ENCODE results near the gene MRPL36. TPM values are rescaled to one million over a fixed set of nuclear protein-coding genes. Genes with fewer than 3 reads are reported as not detected.
"Not testable (repeated sequence)": the region's sequence is repeated elsewhere in the genome, so short reads cannot be mapped to it uniquely, and the experiment has no call there.

MRPL36 gene
- total RNA-seq, 1 experiment from 2014 or later: 82.5 TPM

DNA sequence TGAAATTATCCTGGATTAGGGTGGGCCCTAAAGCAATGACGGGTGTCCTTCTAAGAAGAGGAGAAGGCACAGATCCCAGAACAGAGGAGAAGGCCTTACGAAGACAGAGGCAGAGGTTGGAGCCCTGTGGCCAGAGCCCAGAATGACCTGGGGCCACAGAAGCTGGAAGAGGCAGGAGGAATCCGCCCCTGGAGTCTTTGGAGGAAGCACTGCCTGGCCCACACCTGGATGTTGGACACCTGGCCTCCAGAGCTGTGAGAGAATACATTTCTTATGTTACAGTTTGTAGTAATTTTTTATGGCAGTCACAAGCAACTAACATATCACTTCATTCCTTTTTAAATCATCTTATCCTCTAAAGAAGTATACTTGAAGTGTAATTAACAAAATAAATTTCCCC is 8.5 kb downstream of the MRPL36 start:
- in situ Hi-C loops (cut with HindIII; ENCODE audit: low pct_unique_long_range_greater_than_20kb, low sequenced_read_pairs): no loop called here
- no peak for DNase-seq (ENCODE audit: low read depth, low spot score)

DNA sequence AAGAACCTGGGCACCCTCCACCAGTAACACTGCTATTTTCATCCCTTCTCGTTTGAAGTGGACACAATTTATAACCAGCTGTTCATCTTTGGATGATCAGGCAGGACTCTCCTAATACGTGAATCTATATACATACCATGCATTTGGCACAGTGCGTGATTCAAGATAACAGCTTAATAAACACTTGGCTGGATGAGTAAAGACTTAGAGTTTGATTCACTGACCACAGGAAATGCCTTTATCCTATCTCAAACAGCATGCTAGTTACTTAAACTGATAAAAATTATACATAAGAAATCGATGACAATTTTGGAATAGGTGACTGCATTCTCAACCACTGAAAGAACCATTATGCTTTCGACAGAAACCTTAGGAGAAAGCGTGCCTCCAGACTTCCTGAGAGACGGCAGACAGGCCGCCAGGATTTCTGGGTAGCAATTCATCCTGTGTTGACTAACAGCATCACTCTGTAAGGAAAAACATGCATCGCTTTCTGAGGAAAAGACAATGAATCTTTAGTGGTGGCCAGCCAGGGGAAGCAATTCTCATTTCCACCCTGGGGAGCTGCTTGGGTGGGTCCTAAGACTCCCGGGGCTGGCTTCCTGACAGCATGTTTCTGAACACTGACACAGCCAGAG is 9.7 kb downstream of the MRPL36 start:
- DNase-seq (ENCODE audit: low read depth, low spot score): peak; percentile 66

DNA sequence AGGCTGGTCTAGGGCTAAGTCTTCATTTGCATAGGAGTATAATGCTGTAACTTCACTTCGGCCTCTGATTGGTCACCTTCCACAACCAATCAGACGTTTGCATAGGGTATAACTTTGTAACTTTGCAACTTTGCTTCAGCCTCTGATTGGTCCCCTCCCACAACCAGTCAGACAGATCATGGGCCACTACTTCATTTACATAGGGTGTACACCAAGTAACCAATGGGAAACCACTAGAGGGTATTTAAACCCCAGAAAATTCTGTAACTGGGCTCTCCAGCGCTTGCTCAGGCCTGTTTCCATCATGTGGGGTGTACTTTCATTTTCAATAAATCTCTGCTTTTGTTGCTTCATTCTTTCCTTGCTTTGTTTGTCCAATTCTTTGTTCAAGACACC is 10.2 kb downstream of the MRPL36 start:
- in situ Hi-C loops (cut with HindIII; ENCODE audit: low pct_unique_long_range_greater_than_20kb, low sequenced_read_pairs): not testable (repeated sequence)
- DNase-seq (ENCODE audit: low read depth, low spot score): peak; percentile 44

More for the DNA sequence above, 9.7 kb downstream of the MRPL36 start:
- in situ Hi-C loops (cut with HindIII; ENCODE audit: low pct_unique_long_range_greater_than_20kb, low sequenced_read_pairs): no loop called here

DNA sequence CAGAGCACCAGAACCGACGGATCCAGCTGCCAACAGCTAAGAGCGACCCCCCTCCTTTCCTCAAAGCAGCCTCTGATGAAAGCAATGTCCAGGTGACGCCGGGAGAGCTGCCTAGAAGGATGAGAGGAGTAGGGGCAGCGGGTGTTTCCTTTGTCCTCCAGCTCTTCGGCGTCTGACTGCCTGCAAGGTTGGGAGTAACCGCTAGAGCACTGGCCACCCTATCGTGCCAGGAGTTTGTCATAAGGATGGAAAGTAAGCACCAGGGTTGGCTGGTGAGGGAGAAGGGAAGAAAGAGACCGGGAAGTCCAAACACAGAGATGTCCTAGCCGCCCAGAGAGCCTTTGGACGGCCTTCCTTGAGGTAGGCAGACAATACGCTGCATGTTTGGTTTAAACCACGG is 10.8 kb downstream of the MRPL36 start:
- DNase-seq (ENCODE audit: low read depth, low spot score): no peak
- in situ Hi-C loops (cut with HindIII; ENCODE audit: low pct_unique_long_range_greater_than_20kb, low sequenced_read_pairs): no loop called here

DNA sequence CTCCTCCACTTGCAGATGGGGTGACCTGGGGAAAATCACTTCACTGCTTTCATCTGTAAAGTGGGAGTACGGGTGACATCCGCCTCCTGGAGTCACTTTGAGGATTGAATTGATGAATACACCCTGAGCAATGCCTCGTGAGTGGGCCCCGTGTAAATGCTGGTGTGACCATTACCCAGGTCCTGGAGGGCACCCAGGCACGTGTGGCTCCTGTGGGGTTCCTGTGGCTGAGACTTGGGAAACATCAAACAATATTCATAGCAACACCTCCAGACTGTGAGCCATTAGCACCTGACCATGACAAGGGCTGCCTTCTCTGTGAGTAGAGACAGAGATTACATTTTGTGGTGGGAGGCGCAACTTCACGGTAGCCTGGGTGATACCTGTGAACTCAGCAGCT is 11.4 kb downstream of the MRPL36 start:
- in situ Hi-C loops (cut with HindIII; ENCODE audit: low pct_unique_long_range_greater_than_20kb, low sequenced_read_pairs): no loop called here
- DNase-seq (ENCODE audit: low read depth, low spot score): no peak

DNA sequence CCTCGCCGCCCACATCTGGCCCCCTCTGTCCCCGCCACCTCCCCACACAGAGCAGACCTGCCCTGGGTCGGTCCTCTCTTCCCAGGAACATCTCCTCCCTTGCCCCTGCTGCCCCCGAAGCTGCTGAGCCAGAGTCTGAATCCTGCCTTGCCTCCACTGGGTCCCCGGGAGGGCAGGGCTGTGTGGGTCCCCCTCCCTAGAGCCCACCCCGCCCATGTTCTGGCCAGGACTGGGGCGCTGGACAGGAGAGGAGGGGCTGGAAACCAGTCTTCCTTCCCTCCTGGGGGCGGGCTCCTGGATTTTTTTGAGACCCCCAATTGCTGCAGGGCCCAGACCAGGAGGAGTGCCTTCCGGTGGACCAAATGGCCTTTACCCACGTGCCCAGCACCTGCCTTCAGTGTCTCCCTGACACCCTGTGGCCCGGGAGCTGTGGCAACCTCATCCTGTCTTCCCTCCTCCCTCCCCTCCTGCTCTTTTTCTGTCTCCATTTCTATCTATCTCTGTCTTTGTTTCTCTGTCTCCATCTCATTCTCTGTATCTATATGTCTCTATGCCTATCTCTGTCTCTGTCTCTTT is 12.1 kb downstream of the MRPL36 start:
- no peak for DNase-seq (ENCODE audit: low read depth, low spot score)
- in situ Hi-C loops (cut with HindIII; ENCODE audit: low pct_unique_long_range_greater_than_20kb, low sequenced_read_pairs): no loop called here

DNA sequence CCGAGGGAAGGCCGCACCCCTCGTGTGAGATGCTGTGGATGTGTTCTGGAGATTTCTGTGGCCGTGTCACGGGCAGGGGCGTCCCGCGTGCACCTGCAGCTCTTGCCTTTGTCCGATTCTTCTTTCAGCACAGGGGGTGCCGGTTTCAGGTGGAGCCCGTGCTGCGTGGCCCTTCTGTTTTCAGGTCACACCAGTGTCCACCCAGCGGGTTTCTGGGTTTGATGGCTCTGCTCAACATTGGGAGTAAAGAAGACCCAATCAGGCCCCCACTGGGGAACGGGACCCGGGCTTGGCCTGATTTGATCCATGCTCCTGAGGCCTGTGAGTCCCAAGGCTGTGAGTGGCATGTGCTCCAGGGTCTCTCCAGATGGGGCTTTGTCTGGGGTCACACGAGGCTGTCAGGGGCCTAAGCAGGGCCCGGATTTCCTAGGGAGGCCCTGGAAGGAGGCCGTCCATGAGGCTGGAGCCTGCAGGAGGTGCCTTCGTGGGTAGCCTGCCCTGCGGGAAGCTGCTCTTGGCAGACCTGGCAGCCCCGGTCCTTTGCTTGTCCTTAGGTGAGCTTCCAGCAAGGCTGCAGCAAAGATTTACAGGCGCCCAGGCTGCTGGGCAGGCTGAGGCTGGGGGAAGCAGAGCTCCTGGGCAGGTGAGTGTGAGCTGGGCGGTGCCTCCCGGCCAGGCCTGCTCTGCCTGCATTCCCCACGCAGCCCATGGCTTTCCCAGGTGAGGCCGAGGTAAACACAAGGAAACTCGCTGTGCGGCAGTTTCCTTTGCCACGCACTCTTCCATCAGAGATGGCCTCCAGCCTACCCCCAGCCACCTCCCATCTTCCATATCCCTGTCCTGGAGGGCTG is 12.8 kb downstream of the MRPL36 start:
- DNase-seq (ENCODE audit: low read depth, low spot score): no peak
- in situ Hi-C loops (cut with HindIII; ENCODE audit: low pct_unique_long_range_greater_than_20kb, low sequenced_read_pairs): no loop called here

DNA sequence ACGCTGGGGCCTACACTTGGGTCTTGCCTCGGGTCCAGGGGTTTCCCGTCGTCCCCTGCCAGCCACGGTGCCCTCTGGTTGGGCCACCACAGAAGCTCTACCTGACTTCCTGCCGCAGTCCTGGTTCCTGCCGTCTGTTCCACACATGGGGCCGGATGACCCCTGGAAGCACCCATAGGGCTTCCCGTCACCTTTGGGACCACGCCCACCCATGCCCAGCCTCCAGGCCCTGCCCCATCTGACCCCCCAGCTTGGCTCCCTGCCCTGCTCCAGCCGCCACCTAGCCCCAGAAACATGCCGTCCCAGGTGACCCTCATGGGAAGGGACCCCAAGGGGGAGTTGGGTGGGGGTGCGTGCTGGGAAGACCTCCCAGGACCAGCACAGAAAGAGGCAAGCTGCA is 13.7 kb downstream of the MRPL36 start:
- in situ Hi-C loops (cut with HindIII; ENCODE audit: low pct_unique_long_range_greater_than_20kb, low sequenced_read_pairs): no loop called here
- DNase-seq (ENCODE audit: low read depth, low spot score): no peak

DNA sequence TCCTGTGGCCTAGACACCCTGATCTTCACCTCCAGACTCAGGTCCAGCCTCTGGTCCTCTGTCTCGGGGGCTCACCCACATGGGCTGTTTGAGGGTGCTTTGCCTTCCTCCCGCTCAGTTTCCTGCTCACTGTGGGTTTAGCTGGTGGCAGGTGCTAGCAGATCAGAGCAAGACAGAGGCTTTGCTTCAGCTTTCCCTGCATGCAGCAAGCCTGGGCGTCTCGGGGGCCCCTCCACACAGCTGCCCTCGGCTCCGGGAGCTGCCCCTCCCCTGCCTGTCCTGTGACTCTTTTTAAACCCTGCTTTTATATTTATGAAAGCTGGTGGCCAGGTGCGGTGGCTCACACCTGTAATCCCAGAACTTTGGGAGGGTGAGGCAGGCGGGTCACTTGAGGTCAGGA is 14.6 kb downstream of the MRPL36 start:
- in situ Hi-C loops (cut with HindIII; ENCODE audit: low pct_unique_long_range_greater_than_20kb, low sequenced_read_pairs): no loop called here
- no peak for DNase-seq (ENCODE audit: low read depth, low spot score)

DNA sequence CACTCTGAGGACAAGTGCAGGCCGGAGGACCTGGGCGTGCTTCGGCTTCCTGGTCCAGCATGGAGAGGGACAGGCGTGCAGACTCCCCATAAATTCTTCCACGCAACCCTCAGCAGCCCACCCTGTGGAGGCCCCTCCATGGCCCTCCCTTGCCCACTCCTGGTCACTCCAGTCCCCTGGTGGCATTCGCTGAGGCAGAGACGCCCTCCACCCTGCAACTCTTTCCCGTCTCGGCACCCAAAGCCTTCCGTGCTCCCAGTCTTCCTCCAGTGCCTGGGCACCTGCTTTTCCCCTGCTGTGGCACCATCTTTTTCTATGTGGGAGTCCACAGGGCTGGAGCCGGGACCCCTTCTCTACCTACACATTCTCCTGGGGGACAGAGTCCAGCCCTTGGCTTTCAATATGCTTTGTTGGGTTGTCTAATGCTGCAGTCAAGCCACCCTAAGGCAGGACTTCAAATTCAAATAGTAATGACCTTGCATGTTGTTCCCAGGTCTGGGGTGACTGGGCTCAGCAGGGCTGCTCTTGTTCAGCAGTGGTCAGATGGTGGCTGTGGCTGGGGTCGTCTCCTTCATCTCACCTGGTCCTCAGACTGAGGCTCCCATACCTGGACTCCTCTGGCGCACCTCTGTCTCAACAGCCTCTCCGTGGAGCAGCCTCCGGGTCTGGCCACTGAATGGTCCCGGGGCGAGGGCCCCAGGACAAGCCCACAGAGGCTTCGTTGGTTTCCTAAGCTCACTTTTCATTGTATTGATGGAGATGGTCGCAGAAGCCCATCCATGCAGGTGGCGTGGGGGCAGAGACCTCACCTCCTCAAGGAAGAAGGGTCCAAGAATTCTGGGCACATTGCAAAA is 15.2 kb downstream of the MRPL36 start:
- in situ Hi-C loops (cut with HindIII; ENCODE audit: low pct_unique_long_range_greater_than_20kb, low sequenced_read_pairs): no loop called here
- no peak for DNase-seq (ENCODE audit: low read depth, low spot score)

DNA sequence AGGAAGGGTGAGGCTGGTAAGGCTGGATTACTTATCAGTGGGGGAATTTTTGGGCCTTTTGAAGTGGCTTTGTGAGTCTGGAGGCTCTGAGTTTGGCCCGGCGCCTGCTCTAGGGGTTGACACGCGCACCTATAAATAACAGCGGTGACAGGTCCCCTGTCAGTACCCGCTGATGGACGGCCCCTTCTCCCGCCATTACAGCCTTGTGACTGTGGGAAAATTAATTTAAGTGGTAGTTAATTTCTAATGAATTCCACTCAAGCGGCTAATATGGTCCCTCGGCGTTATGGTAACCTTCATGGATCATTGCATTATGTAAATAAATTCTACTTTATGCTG is 16.5 kb downstream of the MRPL36 start:
- DNase-seq (ENCODE audit: low read depth, low spot score): no peak
- in situ Hi-C loops (cut with HindIII; ENCODE audit: low pct_unique_long_range_greater_than_20kb, low sequenced_read_pairs): no loop called here

DNA sequence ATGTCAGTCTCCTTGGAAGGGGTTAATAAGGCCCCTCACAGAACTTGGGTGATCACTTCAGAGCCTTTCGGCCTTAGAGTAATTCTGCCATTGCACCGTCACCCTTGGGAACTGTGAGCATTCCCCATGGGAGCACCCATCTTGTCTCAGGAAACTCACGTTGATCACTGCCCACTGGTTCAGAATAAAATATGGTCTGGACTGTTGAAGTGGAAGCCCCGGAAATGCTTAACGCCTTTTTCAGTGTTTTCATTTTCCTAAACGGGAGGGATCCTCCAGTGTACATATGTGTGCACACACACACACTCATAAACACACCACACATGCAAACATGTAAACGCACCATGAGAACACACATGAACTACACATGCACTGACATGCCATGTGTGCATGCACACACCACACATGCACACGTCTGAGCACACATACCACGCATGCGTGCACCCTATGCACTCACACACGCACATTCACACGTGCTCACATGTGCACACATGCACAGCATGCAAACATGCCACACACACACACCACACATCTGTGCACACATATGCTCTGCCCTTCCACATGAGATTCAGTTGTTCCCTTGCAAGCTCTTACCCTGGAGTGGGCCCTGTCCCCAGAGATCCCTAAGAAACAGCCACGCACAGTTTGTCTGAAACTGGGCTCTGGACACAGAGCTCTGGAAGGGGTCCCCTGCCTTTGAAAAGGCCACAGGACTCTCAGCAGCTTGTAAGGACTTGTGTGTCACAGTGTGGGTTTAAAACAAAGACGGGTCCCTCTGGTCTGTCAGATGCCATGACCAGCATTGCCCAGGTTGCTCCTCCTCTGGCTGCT is 17.0 kb downstream of the MRPL36 start:
- in situ Hi-C loops (cut with HindIII; ENCODE audit: low pct_unique_long_range_greater_than_20kb, low sequenced_read_pairs): no loop called here
- no peak for DNase-seq (ENCODE audit: low read depth, low spot score)

DNA sequence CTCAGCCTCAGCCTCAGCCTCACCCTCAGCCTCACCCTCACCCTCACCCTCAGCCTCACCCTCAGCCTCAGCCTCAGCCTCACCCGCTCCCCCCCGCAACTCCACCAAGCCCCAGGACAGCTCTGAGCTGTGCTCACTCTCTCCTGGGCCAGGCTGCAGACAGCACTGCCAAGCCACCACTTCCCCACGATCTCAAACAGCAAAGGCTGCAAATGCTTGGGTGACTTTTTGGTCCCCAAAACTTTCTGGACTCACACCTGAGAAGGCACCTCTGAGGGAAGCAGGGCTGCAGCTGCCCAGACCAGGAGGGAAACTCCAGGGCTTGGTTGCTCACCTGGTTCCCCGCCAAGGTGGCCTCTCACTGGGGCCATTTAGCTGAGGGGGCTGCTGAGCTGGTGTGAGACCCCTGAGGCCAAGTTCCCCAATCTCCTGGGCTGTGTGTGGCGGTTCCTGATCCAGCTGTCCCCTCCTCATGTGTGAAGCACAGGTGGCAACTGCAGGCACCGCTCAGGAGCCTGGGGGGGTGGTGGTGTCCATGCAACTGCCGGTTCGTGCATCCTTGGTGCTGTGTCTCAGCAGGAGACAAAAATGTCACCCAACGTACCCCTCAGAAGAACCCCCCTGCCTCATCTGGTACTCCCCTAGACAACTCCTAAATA is 17.8 kb downstream of the MRPL36 start:
- DNase-seq (ENCODE audit: low read depth, low spot score): no peak
- in situ Hi-C loops (cut with HindIII; ENCODE audit: low pct_unique_long_range_greater_than_20kb, low sequenced_read_pairs): no loop called here

DNA sequence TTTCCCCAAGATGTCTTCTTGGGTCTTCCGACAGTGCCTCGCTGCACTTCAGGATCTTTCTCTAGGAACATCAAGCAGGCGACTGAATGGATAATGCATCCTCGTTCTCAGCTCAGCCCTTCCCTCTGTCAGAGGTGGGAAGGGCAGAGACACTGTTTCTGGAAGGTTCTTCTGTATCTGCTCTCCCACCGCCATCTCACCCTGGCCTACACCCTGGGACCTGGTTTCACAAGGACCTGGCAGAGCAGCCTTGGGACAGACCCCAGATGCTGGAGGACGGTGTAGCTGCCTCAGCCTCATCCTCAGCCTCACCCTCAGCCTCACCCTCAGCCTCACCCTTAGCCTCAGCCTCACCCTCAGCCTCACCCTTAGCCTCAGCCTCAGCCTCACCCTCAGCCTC is 18.5 kb downstream of the MRPL36 start:
- in situ Hi-C loops (cut with HindIII; ENCODE audit: low pct_unique_long_range_greater_than_20kb, low sequenced_read_pairs): no loop called here
- no peak for DNase-seq (ENCODE audit: low read depth, low spot score)

DNA sequence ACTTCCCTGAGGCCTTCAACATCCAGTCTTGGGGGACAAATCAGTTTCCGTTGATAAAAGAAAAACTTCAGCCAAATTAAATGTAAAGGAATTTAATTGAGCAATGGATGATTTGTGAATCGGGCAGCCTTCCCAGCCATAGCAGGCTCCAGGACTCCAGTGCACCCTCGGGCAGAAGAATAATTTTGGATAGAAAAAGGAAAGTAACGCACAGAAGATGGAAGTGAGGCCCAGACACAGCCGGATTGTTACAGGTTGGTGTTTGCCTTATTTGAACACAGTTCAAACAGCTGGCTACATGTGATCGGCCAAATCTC is 19.1 kb downstream of the MRPL36 start:
- no peak for DNase-seq (ENCODE audit: low read depth, low spot score)
- in situ Hi-C loops (cut with HindIII; ENCODE audit: low pct_unique_long_range_greater_than_20kb, low sequenced_read_pairs): no loop called here

DNA sequence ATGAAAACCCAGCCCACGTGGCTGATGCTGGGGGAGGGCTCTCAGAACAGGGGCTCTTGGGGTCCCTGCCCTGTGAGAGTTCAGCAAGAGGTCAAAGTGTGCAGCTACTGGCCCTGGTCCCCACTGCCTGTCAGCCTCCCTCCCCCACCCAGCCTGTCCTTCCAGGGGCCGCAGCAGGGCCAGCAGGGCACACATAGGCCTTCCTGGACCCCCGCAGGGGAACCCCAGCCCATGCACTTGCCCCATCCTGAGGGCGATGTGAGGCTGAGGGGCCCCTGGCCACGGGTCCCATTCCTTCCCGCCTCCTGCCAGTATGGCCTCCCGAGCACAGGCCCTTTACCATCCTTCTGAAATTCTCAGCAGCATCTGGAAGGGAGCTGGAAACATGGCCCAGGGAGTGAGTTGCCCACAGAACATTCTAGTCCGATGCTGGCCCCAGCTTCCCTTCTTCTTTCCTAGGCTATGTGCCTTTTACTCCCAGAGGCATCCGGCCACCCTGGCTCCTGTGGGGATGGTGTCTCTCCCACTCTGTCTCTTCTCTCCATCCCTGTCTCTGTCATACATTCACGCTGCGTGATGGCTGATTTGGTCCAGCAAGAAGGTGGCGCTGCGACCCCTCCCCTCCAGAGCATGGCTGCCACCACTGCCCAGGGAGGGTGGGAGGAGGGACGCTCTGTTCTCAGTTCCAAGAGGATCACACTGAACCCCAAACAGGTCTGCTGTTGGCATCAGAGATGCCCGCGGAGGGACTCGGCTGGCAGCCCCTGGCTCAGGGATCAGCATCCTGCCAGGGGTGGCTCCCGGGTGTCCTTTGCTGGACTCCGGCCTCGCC is 19.6 kb downstream of the MRPL36 start:
- in situ Hi-C loops (cut with HindIII; ENCODE audit: low pct_unique_long_range_greater_than_20kb, low sequenced_read_pairs): no loop called here
- no peak for DNase-seq (ENCODE audit: low read depth, low spot score)
